Measurements from ENCODE around the gene ZNRD2. TPM values are rescaled to one million over a fixed set of nuclear protein-coding genes. Genes with fewer than 3 reads are reported as not detected.

Gene ZNRD2
- total RNA-seq, 4 donors from 2014 or later = 33.2 to 48.0 (median 40.0) TPM

- Histone ChIP-seq H3K36me3 (peaks cover 0 to 44% (median 0%) of the 10 kb centered on the region in 3 donors), H3K27me3 (no peaks in the 10 kb centered on the region), H3K4me1 (peaks cover 12 to 49% (median 25%) of the 10 kb centered on the region in 3 donors), H3K4me3 (no peak overlapping the region), H3K27ac (no peak overlapping the region), H3K9me3 (no peaks in the 10 kb centered on the region)
- DNase-seq = no peak
- intact Hi-C loops (cut with DNase I) = loop anchor here (10.0 kb wide), 1 partner anchor 66 kb away; the partner anchor contains the start of genes MAP3K11 and PCNX3
- no peak for TF ChIP-seq POLR2A (IDR thresholded peaks at IDR 0.05)
- 87 to 89% methylated on average over 3 of the region's 3 CpGs for WGBS, 2 donors
Observed at GRCh38 chr11:65548395-65548794, 21.9 kb upstream of the ZNRD2 start.

- Histone ChIP-seq H3K27me3 (no peaks in the 10 kb centered on the region), H3K27ac (no peak overlapping the region), H3K4me1 (peaks cover 15 to 56% (median 25%) of the 10 kb centered on the region in 3 donors), H3K36me3 (peaks cover 0 to 47% (median 0%) of the 10 kb centered on the region in 3 donors), H3K9me3 (no peaks in the 10 kb centered on the region), H3K4me3 (no peak overlapping the region)
- no peak for DNase-seq
- intact Hi-C loops (cut with DNase I) = loop anchor here (10.0 kb wide), 1 partner anchor 66 kb away; the partner anchor contains the start of genes MAP3K11 and PCNX3
- 51 to 76% methylated on average over 3 of the region's 3 CpGs for WGBS, 2 donors
- TF ChIP-seq POLR2A (IDR thresholded peaks at IDR 0.05) (no peak), CTCF (IDR thresholded peaks at IDR 0.05) (no peak)
Observed at GRCh38 chr11:65549096-65549495, 21.2 kb upstream of the ZNRD2 start.

GRCh38 chr11:65551572-65552387 lies 18.5 kb upstream of the ZNRD2 start:
- no peak for TF ChIP-seq POLR2A (IDR thresholded peaks at IDR 0.05)
- peak; percentile 25 to 52 (median 42) for TF ChIP-seq CTCF (IDR thresholded peaks at IDR 0.05)
- H3K27ac ChIP-seq = peak overlapping the region; percentile 42 to 70 (median 59)
- H3K4me1 ChIP-seq = peaks cover 31 to 70% (median 43%) of the 10 kb centered on the region in 3 donors
- no peak overlapping the region for H3K4me3 ChIP-seq
- peaks cover 0 to 49% (median 0%) of the 10 kb centered on the region in 3 donors for H3K36me3 ChIP-seq
- intact Hi-C loops (cut with DNase I) = no loop called here
- H3K9me3 ChIP-seq = no peaks in the 10 kb centered on the region
- H3K27me3 ChIP-seq = no peaks in the 10 kb centered on the region
- no peak for DNase-seq
- 55 to 65% methylated on average over 12 of the region's 17 CpGs for WGBS, 2 donors

GRCh38 chr11:65552388-65552951 lies 17.8 kb upstream of the ZNRD2 start:
- 71 to 92% methylated on average over 4 to 5 of the region's 9 CpGs for WGBS, 2 donors

More at GRCh38 chr11:65552388-65552951, 17.8 kb upstream of the ZNRD2 start:
- H3K4me3 ChIP-seq = no peak overlapping the region
- no peaks in the 10 kb centered on the region for H3K27me3 ChIP-seq
- peak overlapping the region in 1 of 4 donors; percentile 42 for H3K27ac ChIP-seq
- TF ChIP-seq CTCF (IDR thresholded peaks at IDR 0.05) = peak in 1 of 6 experiments; percentile 1
- no peak for TF ChIP-seq POLR2A (IDR thresholded peaks at IDR 0.05)
- H3K9me3 ChIP-seq = no peaks in the 10 kb centered on the region
- no peak for DNase-seq
- intact Hi-C loops (cut with DNase I) = no loop called here
- peaks cover 0 to 45% (median 0%) of the 10 kb centered on the region in 3 donors for H3K36me3 ChIP-seq
- H3K4me1 ChIP-seq = peaks cover 32 to 70% (median 44%) of the 10 kb centered on the region in 3 donors
